Adipocyte (in vitro differentiated cells): Measurements from ENCODE around the gene DDAH2.

Experiments used
- DNase-seq: peaks from one replicate; pipeline ENCODE4 v3.0.0-alpha.2; 2015; ENCODE audit warnings: low read depth
- H3K27me3 ChIP-seq: replicated peaks from 2 replicates; pipeline ENCODE4 v1.7.0; 2013; ENCODE audit warnings: mild to moderate bottlenecking, low read length, moderate library complexity; ENCODE audit not compliant: control insufficient read depth, insufficient read depth
- H3K36me3 ChIP-seq: 2 replicates; pipeline ENCODE4 v1.7.0; 2013; ENCODE audit warnings: low read length, mild to moderate bottlenecking, moderate library complexity; ENCODE audit not compliant: control insufficient read depth, insufficient read depth, severe bottlenecking
- H3K4me1 ChIP-seq: 2 replicates; pipeline ENCODE4 v1.7.0; 2013; ENCODE audit warnings: mild to moderate bottlenecking, low read length, moderate library complexity; ENCODE audit not compliant: control insufficient read depth, insufficient read depth
- H3K4me3 ChIP-seq: 2 replicates; pipeline ENCODE4 v1.7.0; 2013; ENCODE audit warnings: mild to moderate bottlenecking, low read length, moderate library complexity
- H3K9ac ChIP-seq: 2 replicates; pipeline ENCODE4 v1.7.0; 2013; ENCODE audit warnings: mild to moderate bottlenecking, low read length, moderate library complexity
- H3K9me3 ChIP-seq: 2 replicates; pipeline ENCODE4 v1.7.0; 2013; ENCODE audit warnings: mild to moderate bottlenecking, low read length, moderate library complexity; ENCODE audit not compliant: control insufficient read depth

The DDAH2 gene

GRCh38 chr6:31727717-31728671, 1.1 kb downstream of the DDAH2 start:
- H3K27me3 ChIP-seq, result no peaks in the 10 kb centered on the region
- DNase-seq, result no peak
- H3K4me1 ChIP-seq, result peaks cover 24% of the 10 kb centered on the region
- peak overlapping the region; percentile 94 for H3K4me3 ChIP-seq
- H3K9me3 ChIP-seq, result no peaks in the 10 kb centered on the region
- H3K36me3 ChIP-seq, result peaks cover 37% of the 10 kb centered on the region
- peak overlapping the region; percentile 93 for H3K9ac ChIP-seq

- Histone ChIP-seq H3K4me1 (peaks cover 24% of the 10 kb centered on the region), H3K27me3 (no peaks in the 10 kb centered on the region), H3K36me3 (peaks cover 31% of the 10 kb centered on the region), H3K9ac (no peak overlapping the region), H3K9me3 (no peaks in the 10 kb centered on the region), H3K4me3 (peak overlapping the region; percentile 94)
- no peak for DNase-seq
These were observed 1.9 kb downstream of the DDAH2 start for GRCh38 chr6:31727034-31727716.

DNA sequence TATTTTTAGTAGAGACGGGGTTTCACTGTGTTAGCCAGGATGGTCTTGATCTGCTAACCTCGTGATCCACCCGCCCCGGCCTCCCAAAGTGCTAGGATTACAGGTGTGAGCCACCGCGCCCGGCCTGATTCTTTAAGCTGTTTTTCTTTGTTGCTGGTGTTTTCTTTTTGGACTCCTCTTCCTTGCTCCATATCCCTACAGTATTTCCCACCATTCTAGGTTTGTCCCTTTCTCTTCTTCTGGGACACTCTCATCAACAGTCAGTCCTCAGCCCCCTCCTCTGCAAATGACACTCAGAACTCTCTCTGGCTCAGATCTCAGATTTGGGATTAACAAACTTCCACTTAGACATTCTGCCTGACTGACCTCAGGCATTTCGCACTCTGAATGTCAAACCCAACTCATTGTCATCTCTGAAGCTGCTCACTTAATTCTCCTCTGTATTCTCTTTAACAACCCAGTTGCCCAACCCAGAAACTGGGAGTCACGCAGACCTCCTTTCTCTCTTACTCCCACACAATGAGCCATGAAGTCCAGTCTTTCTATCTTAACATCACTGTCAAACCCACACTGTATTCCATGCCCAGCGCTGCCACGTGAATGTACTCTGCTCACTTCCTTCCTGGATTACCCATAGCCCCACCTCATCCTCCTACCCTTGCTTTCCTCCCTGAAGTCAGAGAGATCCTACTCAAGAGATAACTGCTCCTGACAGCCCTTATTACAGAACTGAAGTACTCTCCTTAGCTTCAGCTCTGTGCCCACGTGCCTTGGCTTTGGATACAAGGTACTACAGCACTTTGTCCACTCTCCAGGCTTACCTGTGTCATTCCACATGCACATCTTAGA, 3.4 kb downstream of the DDAH2 start:
- Histone ChIP-seq H3K9me3 (no peaks in the 10 kb centered on the region), H3K9ac (no peak overlapping the region), H3K36me3 (peaks cover 18% of the 10 kb centered on the region), H3K27me3 (no peaks in the 10 kb centered on the region), H3K4me3 (no peak overlapping the region), H3K4me1 (peaks cover 23% of the 10 kb centered on the region)
- no peak for DNase-seq

DNA sequence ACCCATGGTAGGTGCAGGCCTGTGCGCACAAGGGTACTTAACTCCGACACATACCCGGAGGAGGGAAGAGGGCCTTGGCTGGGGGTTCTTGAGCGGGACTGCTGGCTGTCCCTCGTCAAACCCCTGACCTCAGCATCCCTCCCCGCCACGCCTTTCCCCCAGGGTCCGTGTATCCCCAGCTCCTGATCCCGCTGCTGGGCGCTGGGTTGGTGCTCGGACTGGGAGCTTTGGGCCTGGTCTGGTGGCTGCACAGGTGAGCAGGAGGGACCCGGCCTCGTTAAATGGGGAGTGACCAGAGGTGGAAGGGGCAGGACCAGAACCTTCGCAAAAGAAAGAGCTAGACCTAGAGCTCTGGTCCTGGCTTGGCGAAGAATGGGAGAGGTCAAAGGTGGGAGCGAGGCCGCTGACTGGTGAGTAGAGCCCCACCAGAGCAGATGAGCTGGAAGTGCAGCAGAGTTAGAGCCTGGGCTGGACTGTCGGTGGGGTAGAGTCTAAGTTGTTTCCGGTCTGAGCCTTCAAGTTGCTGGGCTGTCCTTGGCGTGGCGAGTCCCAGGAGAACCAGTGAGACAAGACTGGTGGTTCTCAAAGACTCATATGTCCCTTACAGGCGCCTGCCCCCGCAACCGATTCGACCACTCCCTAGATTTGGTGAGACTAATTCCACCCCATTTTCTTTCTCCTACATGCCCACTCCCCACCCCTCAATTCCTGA, 5.0 kb downstream of the DDAH2 start:
- H3K4me3 ChIP-seq, result no peak overlapping the region
- H3K27me3 ChIP-seq, result peaks cover 2% of the 10 kb centered on the region
- H3K9ac ChIP-seq, result no peak overlapping the region
- no peak for DNase-seq
- H3K4me1 ChIP-seq, result peaks cover 18% of the 10 kb centered on the region
- H3K36me3 ChIP-seq, result peaks cover 15% of the 10 kb centered on the region
- no peaks in the 10 kb centered on the region for H3K9me3 ChIP-seq

DNA sequence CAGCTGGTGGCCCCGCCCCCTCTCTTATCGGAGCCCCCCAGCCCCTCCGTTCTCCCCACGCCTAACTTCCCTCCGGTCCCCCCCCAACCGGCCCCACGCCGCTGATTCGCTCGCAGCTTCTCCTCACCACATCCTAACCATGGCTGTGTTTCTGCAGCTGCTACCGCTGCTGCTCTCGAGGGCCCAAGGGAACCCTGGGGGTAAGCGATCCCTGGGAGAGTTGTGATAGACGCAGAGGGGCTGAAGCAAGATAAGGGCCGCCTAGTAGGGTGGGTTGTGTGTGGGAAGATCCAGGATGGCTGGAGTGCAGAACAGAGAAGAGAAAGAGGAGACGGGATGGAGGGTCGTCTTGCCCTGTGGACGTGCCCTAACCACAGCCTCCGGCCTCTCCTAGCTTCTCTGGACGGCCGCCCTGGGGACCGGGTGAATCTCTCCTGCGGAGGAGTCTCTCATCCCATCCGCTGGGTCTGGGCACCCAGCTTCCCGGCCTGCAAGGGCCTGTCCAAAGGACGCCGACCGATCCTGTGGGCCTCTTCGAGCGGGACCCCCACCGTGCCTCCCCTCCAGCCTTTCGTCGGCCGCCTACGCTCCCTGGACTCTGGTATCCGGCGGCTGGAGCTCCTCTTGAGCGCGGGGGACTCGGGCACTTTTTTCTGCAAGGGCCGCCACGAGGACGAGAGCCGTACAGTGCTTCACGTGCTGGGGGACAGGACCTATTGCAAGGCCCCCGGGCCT, 5.7 kb downstream of the DDAH2 start, which contains the start of gene MPIG6B:
Gene MPIG6B (plus strand): TSS at position 129 of the 735 bp plus-strand sequence. CDS start 11 bp downstream, at position 140.
- no peak for DNase-seq
- peaks cover 15% of the 10 kb centered on the region for H3K36me3 ChIP-seq
- peaks cover 2% of the 10 kb centered on the region for H3K27me3 ChIP-seq
- peaks cover 13% of the 10 kb centered on the region for H3K4me1 ChIP-seq
- no peak within 1 kb of the TSS for H3K9ac ChIP-seq
- no peak within 1 kb of the TSS for H3K4me3 ChIP-seq
- no peaks in the 10 kb centered on the region for H3K9me3 ChIP-seq

DNA sequence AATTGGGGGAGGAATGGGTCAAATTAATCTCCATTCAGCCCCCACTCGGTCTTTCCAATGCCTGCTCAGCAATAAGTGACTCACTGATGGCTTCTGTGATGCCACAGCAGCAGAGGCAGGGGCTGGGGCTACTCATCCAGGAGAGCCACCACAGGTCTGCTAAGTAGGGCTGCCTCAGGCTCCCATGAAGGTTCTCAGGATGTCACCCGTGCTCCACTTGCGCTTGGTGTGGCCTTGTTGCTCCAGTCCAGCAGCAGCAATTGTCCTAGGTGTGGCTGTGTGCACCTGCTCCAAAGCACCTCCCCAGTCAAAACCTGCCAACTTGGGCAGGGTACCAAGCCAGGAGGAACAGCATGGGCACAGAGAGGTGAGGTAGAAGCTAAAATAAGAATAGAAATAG, 6.9 kb downstream of the DDAH2 start:
- no peak overlapping the region for H3K4me3 ChIP-seq
- H3K9me3 ChIP-seq, result no peaks in the 10 kb centered on the region
- H3K36me3 ChIP-seq, result peaks cover 11% of the 10 kb centered on the region
- no peak overlapping the region for H3K9ac ChIP-seq
- H3K27me3 ChIP-seq, result peaks cover 2% of the 10 kb centered on the region
- H3K4me1 ChIP-seq, result peaks cover 3% of the 10 kb centered on the region
- no peak for DNase-seq

- Histone ChIP-seq H3K4me1 (no peaks in the 10 kb centered on the region), H3K9me3 (no peaks in the 10 kb centered on the region), H3K36me3 (peaks cover 5% of the 10 kb centered on the region), H3K9ac (no peak within 1 kb of the TSS), H3K27me3 (peaks cover 2% of the 10 kb centered on the region), H3K4me3 (no peak within 1 kb of the TSS)
- DNase-seq, result no peak
These were observed 7.6 kb downstream of the DDAH2 start, which contains the start of gene LY6G6C for GRCh38 chr6:31721351-31722020. Gene LY6G6C, minus strand, starts transcription at chr6:31721746. Its CDS starts 67 bp downstream, at chr6:31721679.

DNA sequence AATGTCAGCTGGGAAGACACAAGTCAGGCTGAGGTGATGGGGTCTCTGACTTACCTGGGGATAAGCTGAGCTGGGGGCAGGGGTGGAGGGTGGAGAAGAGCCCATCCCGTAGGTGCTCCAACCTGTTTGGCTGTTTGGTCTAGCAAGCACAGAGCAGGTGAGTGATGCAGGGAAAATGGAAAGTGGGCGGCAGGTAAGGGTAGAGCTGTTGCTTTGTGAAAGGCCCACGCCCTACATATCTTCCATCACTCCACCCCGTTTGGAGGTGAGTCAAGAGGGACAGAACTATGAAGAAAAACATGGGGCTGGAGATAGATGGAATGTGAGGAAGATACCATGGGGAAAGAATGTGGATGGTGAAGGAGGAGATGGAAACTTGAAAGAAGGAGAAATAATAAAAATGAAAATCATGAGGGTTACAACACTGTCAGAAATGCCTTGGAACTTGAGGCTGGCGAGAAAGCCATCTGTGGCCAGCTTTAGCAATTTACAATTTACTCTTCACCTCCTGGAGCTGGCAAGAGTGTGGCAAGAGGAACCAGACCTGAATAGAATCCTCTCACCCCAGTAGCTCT, 8.8 kb downstream of the DDAH2 start:
- DNase-seq, result no peak
- no peak overlapping the region for H3K4me3 ChIP-seq
- no peaks in the 10 kb centered on the region for H3K9me3 ChIP-seq
- H3K4me1 ChIP-seq, result no peaks in the 10 kb centered on the region
- no peak overlapping the region for H3K9ac ChIP-seq
- peaks cover 2% of the 10 kb centered on the region for H3K27me3 ChIP-seq
- no peaks in the 10 kb centered on the region for H3K36me3 ChIP-seq

GRCh38 chr6:31719001-31719400, 10.1 kb downstream of the DDAH2 start:
- no peak for DNase-seq
- no peaks in the 10 kb centered on the region for H3K4me1 ChIP-seq
- H3K9me3 ChIP-seq, result no peaks in the 10 kb centered on the region
- no peaks in the 10 kb centered on the region for H3K36me3 ChIP-seq
- no peak overlapping the region for H3K4me3 ChIP-seq
- H3K27me3 ChIP-seq, result peaks cover 6% of the 10 kb centered on the region
- no peak overlapping the region for H3K9ac ChIP-seq
